Panc1 (cell line): ENCODE data around the gene GRK2.

Source experiments
- CTCF ChIP-seq: fragments of 450-650 bp; IDR thresholded peaks from 2 replicates; pipeline ENCODE4 v1.5.1; 2017; ENCODE audit warnings: mild to moderate bottlenecking
- REST ChIP-seq, 2 experiments: IDR thresholded peaks; 2 replicates each; pipeline ENCODE4 v1.6.1; 2011 to 2012; ENCODE audit warnings: low read depth in 2 of 2, control low read depth in 1 of 2, low read length in 1 of 2, mild to moderate bottlenecking in 1 of 2, moderate library complexity in 1 of 2; ENCODE audit not compliant: insufficient read depth in 1 of 2
- TCF7L2 ChIP-seq: IDR thresholded peaks from 2 replicates; pipeline ENCODE4 v1.6.1; 2011; ENCODE audit warnings: mild to moderate bottlenecking, low read depth, low read length, inconsistent platforms

- TF ChIP-seq REST (IDR thresholded peaks at IDR 0.05; ENCODE audit: insufficient read depth in 1 of 2, low read depth in 2 of 2, low read length in 1 of 2) (no peak), TCF7L2 (no peak), CTCF (no peak)
These were observed 13.5 kb downstream of the GRK2 start for GRCh38 chr11:67279589-67280340.
